ENCODE measurements around the gene RS1.

GRCh38 chrX:18691431-18691830 is 19.5 kb upstream of the RS1 start:
- no peak for TF ChIP-seq CTCF (IDR thresholded peaks at IDR 0.05 in 4 of 5, conservative IDR thresholded peaks at IDR 0.05 in 1 of 5)
- no peak for TF ChIP-seq POLR2A (IDR thresholded peaks at IDR 0.05)
